ENCODE data around the gene TNRC6C.

- TF ChIP-seq, protein P1, sequence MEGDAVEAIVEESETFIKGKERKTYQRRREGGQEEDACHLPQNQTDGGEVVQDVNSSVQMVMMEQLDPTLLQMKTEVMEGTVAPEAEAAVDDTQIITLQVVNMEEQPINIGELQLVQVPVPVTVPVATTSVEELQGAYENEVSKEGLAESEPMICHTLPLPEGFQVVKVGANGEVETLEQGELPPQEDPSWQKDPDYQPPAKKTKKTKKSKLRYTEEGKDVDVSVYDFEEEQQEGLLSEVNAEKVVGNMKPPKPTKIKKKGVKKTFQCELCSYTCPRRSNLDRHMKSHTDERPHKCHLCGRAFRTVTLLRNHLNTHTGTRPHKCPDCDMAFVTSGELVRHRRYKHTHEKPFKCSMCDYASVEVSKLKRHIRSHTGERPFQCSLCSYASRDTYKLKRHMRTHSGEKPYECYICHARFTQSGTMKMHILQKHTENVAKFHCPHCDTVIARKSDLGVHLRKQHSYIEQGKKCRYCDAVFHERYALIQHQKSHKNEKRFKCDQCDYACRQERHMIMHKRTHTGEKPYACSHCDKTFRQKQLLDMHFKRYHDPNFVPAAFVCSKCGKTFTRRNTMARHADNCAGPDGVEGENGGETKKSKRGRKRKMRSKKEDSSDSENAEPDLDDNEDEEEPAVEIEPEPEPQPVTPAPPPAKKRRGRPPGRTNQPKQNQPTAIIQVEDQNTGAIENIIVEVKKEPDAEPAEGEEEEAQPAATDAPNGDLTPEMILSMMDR (IDR thresholded peaks at IDR 0.05): no peak
- no peak for TF ChIP-seq POLR2A (IDR thresholded peaks at IDR 0.05)
Measured at GRCh38 chr17:78108726-78109488, 150.4 kb downstream of the TNRC6C start.
